GM12892 (cell line): ENCODE measurements around the gene VSIG8.

Experiments
- DNase-seq: peaks from one replicate; pipeline ENCODE4 v3.0.0; 2011; ENCODE audit not compliant: insufficient read length
- FAIRE-seq: peaks from 2 replicates; lab custom pipeline; 2011; peaks lifted over from hg19 to GRCh38; lab: Jason Lieb, UNC
- POLR2A ChIP-seq: IDR thresholded peaks from 2 replicates; pipeline ENCODE4 v1.6.1; 2011; ENCODE audit warnings: low read depth, low read length, control low read depth
- POLR2AphosphoS5 ChIP-seq: IDR thresholded peaks from 2 replicates; pipeline ENCODE4 v1.6.1; 2011; ENCODE audit warnings: low read depth, low read length, control low read depth
- TAF1 ChIP-seq: IDR thresholded peaks from 2 replicates; pipeline ENCODE4 v1.6.1; 2011; ENCODE audit warnings: low read depth, mild to moderate bottlenecking, control low read depth, low read length, borderline replicate concordance

VSIG8 gene

DNA sequence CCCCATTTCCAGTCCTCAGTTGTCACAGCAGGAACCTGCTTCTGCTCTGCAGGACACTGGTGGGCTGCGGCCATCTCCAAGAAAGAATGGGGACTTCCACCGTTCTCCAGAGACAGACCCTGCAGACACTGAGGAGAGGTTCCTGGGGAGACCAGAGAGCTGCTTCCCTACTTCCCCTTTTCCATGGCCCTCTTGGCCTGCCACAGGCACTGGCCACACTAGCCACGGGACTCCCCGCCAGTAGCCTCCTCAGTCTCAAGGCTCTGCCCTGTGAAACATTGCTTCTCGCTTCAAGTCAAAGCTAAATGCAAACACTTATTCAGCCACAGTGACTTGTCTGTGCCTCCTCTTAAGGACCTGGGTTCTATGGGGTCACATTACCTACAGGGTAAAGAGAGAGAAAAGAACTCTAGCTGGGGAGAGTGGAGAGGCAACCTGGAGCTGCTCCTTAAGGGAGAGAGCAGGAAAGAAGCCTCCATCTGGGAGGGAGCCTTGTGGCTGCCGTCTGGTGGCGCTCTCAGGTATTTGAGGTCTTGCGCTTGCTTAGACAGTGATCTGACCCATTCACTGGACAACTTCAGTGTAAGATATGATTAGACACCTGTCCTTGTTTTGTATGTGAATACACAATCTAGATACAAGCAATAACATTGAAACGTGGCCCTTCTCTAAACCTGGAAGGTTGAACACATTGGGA lies 41.1 kb downstream of the VSIG8 start:
- DNase-seq, result no peak
- FAIRE-seq, result peak; percentile 5
- TF ChIP-seq POLR2AphosphoS5 (no peak), TAF1 (no peak), POLR2A (no peak)

DNA sequence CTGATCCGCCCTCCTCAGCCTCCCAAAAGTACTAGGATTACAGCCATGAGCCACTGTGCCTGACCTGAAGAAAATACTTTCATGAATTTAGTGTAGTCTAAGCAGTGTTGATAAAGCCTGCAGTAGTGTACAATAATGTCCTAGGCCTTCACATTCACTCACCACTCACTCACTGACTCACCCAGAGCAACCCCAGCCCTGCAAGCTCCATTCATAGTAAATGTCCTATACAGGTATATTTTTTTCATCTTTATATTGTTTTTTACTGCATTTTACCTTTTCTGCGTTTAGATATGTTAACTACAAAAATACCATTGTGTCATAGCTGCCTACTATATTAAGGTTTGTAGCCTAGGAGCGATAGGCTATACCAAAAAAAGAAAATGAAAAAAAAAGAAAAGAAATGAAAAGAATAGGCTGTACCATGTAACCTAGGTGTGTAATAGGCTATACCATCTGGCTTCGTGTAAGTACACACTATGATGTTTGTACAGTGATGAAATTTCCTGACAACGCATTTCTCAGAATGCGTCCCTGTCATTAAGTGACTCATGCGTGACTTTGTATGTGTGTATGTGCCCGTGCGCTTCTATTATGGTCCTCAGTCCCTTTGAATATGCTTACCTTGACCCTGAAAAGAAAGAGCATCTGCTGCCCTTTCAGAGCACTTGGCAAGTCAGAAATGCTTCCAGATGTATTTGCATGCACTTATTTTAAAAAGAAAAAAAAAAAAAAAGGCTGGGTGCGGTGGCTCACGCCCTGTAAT lies 45.0 kb downstream of the VSIG8 start:
- FAIRE-seq, result no peak
- no peak for DNase-seq
- no peak for TF ChIP-seq TAF1
- no peak for TF ChIP-seq POLR2A
- no peak for TF ChIP-seq POLR2AphosphoS5

DNA sequence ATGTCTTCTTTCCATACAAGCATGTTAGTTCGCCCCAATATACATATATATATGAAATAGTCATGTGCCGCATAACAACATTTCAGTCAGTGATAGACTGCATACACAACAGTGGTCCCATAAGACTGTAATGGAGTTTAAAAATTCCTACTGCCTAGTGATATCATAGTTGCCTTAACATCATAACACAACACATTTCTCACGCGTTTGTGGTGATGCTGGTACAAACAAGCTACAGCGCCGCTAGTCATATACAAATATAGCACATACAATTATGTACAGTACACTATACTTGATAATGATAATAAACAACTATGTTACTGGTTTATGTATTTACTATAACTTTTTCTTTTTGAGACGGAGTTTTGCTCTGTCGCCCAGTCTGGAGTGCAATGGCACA lies 46.5 kb downstream of the VSIG8 start:
- FAIRE-seq, result no peak
- TF ChIP-seq POLR2A (no peak), TAF1 (no peak), POLR2AphosphoS5 (no peak)
- DNase-seq, result no peak

DNA sequence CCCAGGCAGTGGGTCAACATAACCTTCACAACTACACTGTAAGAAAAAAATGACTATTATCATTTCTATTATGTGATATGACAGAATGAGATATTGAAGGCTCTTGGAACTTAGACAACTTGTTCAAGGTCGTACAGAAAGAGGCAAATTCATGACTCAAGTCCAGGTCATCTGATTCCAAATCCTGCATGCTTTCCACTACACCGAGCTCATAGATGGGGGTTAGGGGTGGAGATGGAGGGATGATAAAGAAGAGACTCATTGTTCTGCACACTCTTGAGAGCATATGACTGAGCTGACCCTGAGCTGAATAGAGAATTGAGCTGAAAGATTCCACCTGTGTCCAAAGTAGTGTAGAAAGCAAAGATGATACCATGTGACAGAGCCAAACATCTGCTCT lies 57.5 kb downstream of the VSIG8 start:
- DNase-seq (no peak), FAIRE-seq (no peak)
- TF ChIP-seq POLR2A (no peak), TAF1 (no peak), POLR2AphosphoS5 (no peak)
